ENCODE measurements around the gene PHF21A.

GRCh38 chr11:45924927-45925326 lies 196.3 kb downstream of the PHF21A start:
- TF ChIP-seq CTCF (IDR thresholded peaks at IDR 0.05) = no peak
- TF ChIP-seq POLR2A (IDR thresholded peaks at IDR 0.05) = no peak
- no peak for TF ChIP-seq EP300 (IDR thresholded peaks at IDR 0.05)
